ENCODE data around the gene SLC25A22.
A peak's percentile ranks its signal among the peaks of the same experiment; 100 is the strongest.

Gene SLC25A22

GRCh38 chr11:788953-789940 lies 8.8 kb downstream of the SLC25A22 start:
- DNase-seq, result no peak

DNA sequence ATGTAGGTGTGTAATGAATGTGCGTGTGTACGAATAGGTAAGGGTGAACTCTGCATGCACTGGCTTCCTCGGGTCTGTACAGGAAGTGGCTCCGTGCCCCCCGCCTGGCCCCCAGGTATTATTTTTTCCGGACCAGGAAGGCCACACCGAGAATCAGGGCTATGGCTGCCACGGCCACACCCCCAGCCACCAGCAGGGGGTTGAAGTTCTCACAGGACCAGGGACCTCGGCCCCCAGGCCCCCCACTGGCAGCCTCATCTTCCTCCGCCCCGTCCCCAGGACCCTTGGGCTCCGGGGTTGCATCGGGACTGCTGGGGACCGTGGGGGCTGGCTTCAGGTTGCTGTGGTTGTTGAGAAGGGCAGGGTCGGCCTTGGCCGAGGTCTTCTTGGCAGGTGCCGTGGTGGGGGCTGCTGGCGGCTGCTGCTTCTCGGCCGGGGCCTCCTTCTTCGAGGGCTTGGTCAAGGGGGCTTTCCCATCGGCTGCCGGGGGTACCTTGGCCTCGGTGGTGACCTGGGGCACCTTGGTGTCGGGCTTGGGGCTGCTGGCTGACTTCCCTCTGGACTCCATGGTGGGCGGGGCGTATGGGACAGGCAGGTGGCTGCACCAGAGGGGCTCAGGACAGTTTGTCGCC lies 10.0 kb downstream of the SLC25A22 start:
- DNase-seq, result no peak

DNA sequence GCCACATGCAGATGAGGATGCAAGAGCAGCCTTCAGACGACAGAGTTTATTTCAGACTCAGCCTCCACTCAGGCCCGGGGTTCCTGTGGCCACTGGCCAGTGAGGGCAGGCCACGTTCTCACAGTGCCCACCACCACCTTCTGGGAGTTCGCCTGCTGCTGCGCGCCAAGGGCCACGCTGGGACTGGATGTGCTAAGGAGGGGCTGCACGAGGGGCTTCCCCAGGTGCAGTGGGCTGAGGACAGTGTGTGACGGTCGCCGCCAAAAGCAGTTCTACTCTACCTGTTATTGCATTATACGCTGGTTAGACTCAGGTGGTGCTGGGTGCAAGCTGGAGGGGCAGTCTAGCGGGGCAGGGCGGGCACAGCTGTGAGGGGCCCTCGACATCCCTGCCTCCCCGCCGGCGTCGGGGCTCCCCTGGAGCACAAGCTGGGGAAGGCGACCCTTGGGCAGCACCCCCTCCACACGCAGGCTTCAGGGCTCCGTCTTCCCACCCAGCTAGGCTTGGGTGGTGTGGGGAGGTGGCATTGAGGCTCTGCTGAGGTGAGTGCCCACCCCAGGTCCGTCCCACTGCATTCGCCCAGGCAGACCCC lies 10.9 kb downstream of the SLC25A22 start:
- DNase-seq, result no peak

DNA sequence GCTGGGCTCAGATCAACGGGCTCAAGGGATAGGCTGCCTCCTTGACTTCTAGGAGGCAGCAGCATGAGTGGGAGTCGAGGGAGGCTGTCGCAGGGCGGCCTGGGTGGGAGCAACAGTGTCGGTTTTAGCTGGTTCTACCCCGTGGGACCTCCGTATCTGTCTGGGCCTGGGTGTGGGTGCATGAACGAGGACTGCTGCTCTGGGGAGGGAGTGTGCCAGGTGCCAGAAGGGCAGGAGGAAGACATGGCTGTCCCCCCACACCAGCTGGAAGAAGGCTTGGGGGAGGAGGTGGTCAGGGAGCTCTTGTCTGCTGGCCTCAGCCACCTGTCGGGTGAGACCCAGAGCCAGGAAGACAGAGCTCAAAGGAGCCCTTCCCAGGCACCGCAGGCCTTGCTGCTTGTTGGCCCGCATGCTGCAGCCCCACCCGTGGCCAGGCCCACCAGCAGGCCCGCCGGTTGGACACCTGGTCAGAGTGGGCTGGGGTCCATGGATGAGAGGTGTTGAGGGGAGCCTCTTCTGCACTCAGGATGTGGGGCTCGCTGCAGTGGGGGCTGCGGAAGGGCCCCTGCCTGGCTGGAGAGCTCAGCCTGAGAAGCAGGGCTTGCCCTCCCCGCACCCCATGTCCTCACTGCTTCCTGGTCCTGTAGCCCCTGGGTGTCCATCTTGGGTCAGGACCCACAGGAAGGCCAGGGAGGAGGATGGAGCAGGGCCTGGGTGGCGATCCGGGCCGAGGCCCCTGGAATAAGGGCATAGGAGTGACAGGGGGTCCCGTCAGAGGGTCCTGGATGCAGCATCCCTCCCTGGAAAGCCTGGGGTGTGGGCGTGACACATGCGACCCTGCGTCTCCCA lies 11.6 kb downstream of the SLC25A22 start:
- no peak for DNase-seq

DNA sequence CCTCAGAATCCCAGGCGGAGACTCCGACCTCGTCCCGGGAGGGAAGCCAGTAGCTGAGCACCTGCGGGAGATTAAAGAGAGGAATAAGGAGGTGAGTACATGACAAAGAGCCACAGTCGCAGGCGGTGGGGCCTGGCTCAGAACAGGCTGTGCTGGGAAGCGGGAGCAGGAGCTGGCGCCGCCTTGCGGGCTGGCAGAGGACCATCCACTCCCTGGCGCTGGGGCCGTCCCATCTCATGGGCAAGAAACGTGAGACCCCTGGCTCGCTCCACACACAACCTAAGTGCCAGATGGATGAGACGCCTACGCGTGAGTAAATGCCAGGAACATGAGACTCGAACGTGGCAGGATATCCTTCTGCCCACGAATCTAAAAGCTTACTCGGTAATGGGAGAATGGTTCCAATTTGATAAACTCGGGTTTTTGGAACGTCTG lies 14.5 kb downstream of the SLC25A22 start:
- peak; percentile 19 for DNase-seq

GRCh38 chr11:782264-783174 lies 15.6 kb downstream of the SLC25A22 start:
- no peak for DNase-seq

GRCh38 chr11:779955-780532 lies 18.0 kb downstream of the SLC25A22 start:
- no peak for DNase-seq

DNA sequence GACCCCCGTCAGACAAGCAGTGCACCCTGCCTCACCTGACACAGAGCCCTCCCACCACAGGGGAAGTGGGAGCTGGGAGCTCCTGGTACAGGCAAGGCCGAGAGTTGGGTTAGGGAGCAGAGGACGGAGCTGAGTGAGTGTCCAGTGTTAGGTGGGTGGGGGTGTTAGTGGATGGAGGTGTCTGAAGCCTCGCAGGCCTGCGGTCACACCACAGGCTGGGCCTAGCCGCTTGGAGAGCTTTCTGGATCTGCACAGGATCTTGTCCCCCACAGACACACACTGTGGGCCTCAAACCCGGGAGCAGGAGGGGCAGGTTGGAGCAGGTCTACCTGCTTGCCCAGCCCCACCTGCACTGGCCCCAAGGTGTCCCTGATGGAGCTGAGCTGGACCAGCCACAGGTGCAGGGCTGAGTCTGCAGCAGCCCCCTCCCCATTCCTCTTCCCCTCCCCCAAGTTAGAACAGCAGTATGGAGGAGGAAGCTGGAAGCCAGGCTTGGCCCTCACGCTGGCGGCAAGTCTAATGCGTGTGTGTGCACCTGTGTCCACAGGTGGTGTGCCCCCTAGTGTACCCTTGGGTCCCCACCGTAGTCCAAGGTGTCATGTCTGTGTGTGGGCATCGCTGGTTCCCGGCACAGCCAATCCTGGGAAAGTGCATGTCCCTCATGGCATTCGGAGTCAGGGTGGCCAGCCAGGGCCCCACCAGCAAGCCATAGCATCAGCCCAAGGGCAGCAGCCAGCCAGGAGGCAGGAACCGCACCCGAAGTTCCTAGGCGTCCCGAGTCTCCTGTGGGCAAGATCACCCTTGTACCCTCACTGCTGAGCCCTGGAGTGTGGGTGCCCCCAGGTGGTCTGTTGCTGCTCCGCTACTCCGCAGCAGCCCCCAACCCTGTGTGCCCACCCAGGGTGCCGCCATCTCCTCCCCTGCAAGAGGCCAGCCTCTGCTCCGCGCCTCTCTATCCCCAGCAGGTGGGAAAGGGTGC lies 18.8 kb downstream of the SLC25A22 start:
- DNase-seq, result no peak

GRCh38 chr11:777288-778255 lies 20.5 kb downstream of the SLC25A22 start, which contains the start of gene GATD1:
Gene GATD1 (minus strand): TSS chr11:777487. CDS start chr11:777462, 25 bp downstream.
- DNase-seq, result peak; percentile 89

GRCh38 chr11:776561-777287 lies 21.4 kb downstream of the SLC25A22 start:
- peak; percentile 63 for DNase-seq

GRCh38 chr11:776263-776560 lies 21.9 kb downstream of the SLC25A22 start:
- no peak for DNase-seq

DNA sequence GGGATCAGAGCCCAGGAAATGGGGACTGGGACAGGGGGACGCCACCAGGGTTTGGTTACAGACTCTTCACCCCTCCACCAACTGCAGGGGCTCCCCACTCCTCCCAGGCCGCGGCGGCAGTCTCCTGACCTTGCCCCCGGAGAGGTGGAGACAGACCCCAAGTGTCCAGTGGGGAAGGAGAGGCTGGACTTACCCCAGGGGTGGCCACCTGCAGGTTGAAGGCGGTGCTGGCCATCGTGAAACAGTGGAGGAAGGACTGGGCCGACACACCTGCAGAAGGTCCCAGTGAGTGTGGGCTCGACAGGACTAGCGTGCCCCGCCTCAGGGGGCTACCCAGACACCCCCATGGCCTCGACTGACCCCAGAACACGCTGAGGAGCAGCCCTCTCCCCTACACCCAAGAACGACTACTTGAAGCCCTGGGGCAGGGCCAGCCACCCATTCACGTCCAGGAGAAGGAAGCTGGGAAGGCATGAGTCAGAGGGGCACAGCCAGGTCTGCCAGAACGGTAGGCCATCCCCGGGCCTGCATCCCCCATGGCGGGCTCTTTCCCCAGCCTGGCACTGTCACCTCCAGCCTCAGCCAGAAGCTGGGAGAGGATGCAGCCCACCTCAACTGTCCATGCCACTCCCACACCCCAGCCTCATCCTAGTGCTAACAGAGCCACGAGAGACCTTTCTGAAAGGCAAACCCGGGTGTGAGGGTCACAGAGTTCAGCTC lies 23.0 kb downstream of the SLC25A22 start:
- DNase-seq, result no peak

GRCh38 chr11:773830-774229 lies 24.3 kb downstream of the SLC25A22 start:
- no peak for DNase-seq

GRCh38 chr11:773425-773824 lies 24.7 kb downstream of the SLC25A22 start:
- no peak for DNase-seq

DNA sequence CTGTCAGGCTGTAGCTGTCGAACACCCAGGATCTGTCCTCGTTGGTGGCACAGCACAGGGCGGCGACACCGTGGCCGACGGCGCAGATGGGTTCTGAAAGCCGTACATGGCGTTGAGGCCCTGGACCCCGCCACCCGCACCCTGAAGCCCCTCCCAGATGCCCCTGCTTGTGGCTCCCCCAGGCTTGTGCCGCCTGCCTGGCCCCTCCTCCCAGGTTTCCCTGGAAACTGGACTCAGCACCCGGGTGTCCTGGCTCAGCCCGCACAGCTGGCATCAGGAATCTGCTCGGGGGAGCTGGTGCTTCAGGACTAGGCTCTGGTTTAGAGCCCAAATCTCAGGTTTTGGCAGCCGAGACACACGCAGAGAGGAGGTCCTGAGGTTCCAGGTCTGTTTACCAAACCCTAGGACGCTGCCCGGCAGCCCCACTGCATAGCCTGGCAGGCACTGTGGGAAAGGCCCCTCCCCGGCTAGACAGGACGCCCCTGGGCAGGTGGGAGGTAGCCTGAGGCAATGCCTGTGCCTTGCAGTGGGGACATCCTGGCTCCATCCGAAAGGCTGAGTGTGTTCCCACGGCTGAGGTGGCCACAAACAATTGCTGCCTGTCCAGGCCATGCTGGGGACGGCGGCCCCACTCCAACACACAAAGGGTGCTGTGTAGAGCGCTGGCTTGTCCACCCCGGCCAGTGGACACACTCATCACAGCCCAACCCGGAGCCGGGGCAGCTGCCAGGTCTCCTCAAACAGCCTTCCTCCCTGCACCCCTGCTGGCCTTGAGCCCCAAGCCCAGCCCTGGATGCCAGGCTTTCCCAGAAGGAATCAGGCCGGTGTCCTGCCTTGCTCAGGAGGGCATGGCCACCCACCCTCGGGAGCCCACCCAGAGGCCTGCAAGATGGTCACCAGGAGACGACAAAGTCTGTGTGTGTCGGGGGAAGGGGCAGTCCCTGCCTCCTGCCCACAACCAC lies 25.4 kb downstream of the SLC25A22 start:
- no peak for DNase-seq

DNA sequence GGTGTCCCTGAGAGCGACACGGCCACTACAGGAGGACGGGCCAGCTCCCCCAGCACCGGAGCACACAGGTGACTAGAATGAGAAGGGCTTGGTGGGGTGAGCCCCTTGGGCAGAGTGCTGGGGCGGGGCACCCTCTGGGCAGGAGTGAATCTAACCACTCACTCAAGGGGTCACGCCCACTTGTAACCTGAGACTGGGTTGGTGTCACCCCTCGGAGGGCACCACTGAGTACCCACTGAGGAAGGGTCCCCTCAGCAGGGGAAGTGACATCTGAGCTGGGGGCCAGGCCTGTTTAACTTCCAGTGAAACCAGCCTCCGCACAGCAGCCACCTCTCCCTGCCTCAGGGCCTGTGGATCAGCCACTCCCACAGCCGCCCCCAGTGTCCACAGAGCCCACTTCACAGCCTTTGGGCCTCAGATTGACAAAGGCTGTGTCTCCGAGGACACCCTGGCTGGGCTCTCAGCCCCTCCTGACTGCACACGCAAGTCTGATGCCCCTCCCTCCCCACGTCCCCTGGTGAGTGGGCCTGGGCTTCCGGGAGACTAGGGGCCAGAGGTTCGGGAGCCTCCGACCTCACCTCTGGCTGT lies 26.4 kb downstream of the SLC25A22 start:
- no peak for DNase-seq
